GM12864 (cell line): ENCODE results near the gene ABCA1.

ENCODE experiments used
- DNase-seq: peaks from one replicate; pipeline ENCODE4 v3.0.0-alpha.2; 2011; ENCODE audit warnings: low read depth
- H3K4me3 ChIP-seq: 2 replicates; pipeline ENCODE4 v1.5.1; 2011; ENCODE audit warnings: mild to moderate bottlenecking, low read depth, low read length, control low read depth
- TF ChIP-seq, protein P1 (sequence below): IDR thresholded peaks from 2 replicates; pipeline ENCODE4 v1.5.1; 2011; ENCODE audit warnings: low read depth, mild to moderate bottlenecking, moderate library complexity, low read length, control low read depth, inconsistent platforms; ENCODE audit errors: missing control alignments

The ABCA1 gene

DNA sequence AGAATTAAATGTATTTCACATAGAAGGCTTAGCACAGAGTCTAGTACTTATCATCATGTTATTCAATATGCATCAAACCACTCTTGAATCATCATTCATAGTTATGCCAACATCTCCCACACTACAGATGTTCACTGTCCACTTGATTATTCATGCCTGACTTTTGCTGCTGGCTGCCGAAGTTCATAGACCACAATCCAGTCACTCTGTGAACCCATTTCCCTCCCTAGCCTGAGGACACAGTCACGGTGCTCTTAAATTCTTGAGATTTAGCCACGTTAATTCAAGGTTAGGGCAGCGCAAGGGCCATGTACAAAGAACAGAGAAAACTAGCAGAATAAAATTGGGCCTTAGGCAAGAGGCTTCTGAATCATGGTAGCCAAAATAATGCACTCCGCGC, 32.4 kb downstream of the ABCA1 start:
- TF ChIP-seq, protein P1, sequence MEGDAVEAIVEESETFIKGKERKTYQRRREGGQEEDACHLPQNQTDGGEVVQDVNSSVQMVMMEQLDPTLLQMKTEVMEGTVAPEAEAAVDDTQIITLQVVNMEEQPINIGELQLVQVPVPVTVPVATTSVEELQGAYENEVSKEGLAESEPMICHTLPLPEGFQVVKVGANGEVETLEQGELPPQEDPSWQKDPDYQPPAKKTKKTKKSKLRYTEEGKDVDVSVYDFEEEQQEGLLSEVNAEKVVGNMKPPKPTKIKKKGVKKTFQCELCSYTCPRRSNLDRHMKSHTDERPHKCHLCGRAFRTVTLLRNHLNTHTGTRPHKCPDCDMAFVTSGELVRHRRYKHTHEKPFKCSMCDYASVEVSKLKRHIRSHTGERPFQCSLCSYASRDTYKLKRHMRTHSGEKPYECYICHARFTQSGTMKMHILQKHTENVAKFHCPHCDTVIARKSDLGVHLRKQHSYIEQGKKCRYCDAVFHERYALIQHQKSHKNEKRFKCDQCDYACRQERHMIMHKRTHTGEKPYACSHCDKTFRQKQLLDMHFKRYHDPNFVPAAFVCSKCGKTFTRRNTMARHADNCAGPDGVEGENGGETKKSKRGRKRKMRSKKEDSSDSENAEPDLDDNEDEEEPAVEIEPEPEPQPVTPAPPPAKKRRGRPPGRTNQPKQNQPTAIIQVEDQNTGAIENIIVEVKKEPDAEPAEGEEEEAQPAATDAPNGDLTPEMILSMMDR: no peak
- no peak overlapping the region for H3K4me3 ChIP-seq
- DNase-seq: no peak

- H3K4me3 ChIP-seq: no peak overlapping the region
- DNase-seq: no peak
- TF ChIP-seq, protein P1: no peak
Observed at GRCh38 chr9:104892701-104893100, 35.3 kb downstream of the ABCA1 start.

- TF ChIP-seq, protein P1: no peak
- DNase-seq: no peak
- no peak overlapping the region for H3K4me3 ChIP-seq
Observed at GRCh38 chr9:104890433-104890770, 37.6 kb downstream of the ABCA1 start.

- no peak overlapping the region for H3K4me3 ChIP-seq
- TF ChIP-seq, protein P1: no peak
- no peak for DNase-seq
Observed at GRCh38 chr9:104885818-104886709, 41.9 kb downstream of the ABCA1 start.

- DNase-seq: no peak
- TF ChIP-seq, protein P1: no peak
- H3K4me3 ChIP-seq: no peak overlapping the region
Observed at GRCh38 chr9:104883169-104883568, 44.8 kb downstream of the ABCA1 start.

DNA sequence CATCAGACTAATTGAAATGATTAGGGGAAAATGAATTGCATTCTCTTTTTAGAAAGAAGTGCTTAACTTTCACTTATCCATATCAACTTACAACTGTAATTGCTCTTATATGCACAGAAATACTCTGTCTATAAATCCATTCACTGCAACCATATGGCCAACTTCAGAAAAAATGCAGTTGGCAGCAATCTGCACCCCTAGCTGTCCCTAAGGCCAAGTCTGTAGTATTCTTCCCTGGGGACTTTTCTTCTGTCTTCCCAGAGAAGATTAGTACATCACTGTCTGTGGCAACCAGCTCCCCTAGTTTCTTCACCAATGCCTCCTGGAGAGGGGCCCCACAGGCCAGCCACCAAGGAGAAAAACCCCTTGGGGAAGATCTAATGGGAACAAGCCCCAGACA, 45.4 kb downstream of the ABCA1 start:
- DNase-seq: no peak
- no peak overlapping the region for H3K4me3 ChIP-seq
- TF ChIP-seq, protein P1: no peak

DNA sequence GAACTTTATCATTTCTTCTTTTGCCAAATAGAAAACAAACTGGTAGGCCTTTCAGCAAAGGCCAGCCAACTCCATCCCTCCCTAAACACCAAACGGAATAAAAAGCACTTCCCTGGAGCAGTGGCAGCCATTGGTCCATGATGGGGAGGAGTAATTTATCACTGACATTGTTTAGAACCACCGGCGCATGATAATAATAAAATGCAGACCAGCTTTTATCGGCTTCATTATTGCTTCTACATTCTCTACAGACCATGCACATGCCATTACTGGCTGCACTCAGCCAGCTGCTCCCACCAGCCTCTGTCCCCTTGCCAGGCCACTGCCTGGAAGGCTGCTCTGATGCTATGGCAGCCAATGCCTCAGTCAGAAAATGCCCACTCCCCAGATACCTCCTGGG, 45.9 kb downstream of the ABCA1 start:
- DNase-seq: no peak
- no peak overlapping the region for H3K4me3 ChIP-seq
- TF ChIP-seq, protein P1: no peak
